HL-60 (cell line): ENCODE results near the gene TMTC2.

Experiments
- GABPA ChIP-seq: IDR thresholded peaks from 2 replicates; pipeline ENCODE4 v1.6.1; 2012; ENCODE audit warnings: low read depth
- POLR2AphosphoS5 ChIP-seq: IDR thresholded peaks from 2 replicates; pipeline ENCODE4 v1.6.1; 2012; ENCODE audit warnings: low read depth
- SPI1 ChIP-seq: IDR thresholded peaks from 2 replicates; pipeline ENCODE4 v1.6.1; 2012; ENCODE audit warnings: low read depth, mild to moderate bottlenecking, borderline replicate concordance
- TF ChIP-seq, protein P1 (sequence below): IDR thresholded peaks from one replicate; pipeline ENCODE4 v1.5.1; 2011; ENCODE audit warnings: low read length, control low read depth, inconsistent platforms; ENCODE audit not compliant: insufficient read depth
- TF ChIP-seq, protein P2 (sequence below): IDR thresholded peaks from 2 replicates; pipeline ENCODE4 v1.6.1; 2012; ENCODE audit warnings: low read depth; ENCODE audit not compliant: insufficient replicate concordance

DNA sequence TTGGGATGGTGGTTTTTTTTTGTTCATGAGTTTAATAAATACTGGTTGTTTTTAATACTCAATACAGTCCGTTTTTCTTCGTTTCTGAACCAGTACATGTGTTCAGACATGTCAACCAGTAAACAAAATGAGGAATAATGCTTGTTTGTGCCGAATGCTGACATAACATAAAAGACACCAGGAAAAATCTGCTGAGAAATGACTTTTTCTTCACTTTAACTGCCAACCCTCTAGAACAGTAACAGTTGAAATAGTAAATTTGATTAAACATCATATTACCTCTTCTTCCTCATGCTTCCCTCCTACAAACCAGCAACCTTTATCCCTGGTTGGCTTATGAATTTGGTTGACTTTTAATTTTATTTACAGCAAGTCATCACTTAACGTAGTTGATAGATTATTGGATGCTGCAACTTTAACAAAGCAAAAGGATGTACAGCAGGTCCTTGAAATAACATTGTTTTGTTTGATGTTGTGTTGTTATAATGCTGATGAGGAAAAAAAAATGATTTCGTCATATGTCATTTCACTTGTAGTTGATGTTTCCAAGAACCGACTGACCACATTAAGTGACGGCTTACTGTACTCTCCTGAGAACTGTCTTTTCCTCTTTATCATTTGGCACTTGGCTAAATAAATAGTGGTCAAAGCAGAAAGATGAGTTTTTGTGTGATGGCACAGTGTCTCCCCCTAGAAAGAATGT lies 340.5 kb downstream of the TMTC2 start:
- TF ChIP-seq, protein P1, sequence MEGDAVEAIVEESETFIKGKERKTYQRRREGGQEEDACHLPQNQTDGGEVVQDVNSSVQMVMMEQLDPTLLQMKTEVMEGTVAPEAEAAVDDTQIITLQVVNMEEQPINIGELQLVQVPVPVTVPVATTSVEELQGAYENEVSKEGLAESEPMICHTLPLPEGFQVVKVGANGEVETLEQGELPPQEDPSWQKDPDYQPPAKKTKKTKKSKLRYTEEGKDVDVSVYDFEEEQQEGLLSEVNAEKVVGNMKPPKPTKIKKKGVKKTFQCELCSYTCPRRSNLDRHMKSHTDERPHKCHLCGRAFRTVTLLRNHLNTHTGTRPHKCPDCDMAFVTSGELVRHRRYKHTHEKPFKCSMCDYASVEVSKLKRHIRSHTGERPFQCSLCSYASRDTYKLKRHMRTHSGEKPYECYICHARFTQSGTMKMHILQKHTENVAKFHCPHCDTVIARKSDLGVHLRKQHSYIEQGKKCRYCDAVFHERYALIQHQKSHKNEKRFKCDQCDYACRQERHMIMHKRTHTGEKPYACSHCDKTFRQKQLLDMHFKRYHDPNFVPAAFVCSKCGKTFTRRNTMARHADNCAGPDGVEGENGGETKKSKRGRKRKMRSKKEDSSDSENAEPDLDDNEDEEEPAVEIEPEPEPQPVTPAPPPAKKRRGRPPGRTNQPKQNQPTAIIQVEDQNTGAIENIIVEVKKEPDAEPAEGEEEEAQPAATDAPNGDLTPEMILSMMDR, result no peak
- TF ChIP-seq POLR2AphosphoS5 (no peak), SPI1 (no peak), GABPA (no peak)
- TF ChIP-seq, protein P2, sequence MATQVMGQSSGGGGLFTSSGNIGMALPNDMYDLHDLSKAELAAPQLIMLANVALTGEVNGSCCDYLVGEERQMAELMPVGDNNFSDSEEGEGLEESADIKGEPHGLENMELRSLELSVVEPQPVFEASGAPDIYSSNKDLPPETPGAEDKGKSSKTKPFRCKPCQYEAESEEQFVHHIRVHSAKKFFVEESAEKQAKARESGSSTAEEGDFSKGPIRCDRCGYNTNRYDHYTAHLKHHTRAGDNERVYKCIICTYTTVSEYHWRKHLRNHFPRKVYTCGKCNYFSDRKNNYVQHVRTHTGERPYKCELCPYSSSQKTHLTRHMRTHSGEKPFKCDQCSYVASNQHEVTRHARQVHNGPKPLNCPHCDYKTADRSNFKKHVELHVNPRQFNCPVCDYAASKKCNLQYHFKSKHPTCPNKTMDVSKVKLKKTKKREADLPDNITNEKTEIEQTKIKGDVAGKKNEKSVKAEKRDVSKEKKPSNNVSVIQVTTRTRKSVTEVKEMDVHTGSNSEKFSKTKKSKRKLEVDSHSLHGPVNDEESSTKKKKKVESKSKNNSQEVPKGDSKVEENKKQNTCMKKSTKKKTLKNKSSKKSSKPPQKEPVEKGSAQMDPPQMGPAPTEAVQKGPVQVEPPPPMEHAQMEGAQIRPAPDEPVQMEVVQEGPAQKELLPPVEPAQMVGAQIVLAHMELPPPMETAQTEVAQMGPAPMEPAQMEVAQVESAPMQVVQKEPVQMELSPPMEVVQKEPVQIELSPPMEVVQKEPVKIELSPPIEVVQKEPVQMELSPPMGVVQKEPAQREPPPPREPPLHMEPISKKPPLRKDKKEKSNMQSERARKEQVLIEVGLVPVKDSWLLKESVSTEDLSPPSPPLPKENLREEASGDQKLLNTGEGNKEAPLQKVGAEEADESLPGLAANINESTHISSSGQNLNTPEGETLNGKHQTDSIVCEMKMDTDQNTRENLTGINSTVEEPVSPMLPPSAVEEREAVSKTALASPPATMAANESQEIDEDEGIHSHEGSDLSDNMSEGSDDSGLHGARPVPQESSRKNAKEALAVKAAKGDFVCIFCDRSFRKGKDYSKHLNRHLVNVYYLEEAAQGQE, result no peak
